Measurements from ENCODE around the gene RAB28. TPM values are rescaled to one million over a fixed set of nuclear protein-coding genes. Genes with fewer than 3 reads are reported as not detected.

RAB28 gene
- total RNA-seq, 1 experiment from 2014 or later = 12.1 TPM

- Histone ChIP-seq H3K4me2 (ENCODE audit: low read length) (no peak overlapping the region), H4K20me1 (ENCODE audit: insufficient read depth) (no peaks in the 10 kb centered on the region), H3K27me3 (ENCODE audit: insufficient read depth, low read length) (no peaks in the 10 kb centered on the region), H3K36me3 (ENCODE audit: control insufficient read depth in 1 of 2, insufficient read depth in 2 of 2, low read length in 2 of 2) (no peaks in the 10 kb centered on the region), H3K79me2 (ENCODE audit: insufficient read depth, low read length) (no peaks in the 10 kb centered on the region), H3K9ac (ENCODE audit: low read length) (no peak overlapping the region), H2AFZ (ENCODE audit: low read depth, low read length, poor library complexity, severe bottlenecking) (no peak overlapping the region), H3K9me3 (ENCODE audit: control insufficient read depth in 1 of 2, insufficient read depth in 1 of 2, low read depth in 1 of 2, low read length in 2 of 2) (no peaks in the 10 kb centered on the region), H3K4me3 (replicated peaks in 1 of 2; ENCODE audit: low read depth in 1 of 2, low read length in 2 of 2) (no peak overlapping the region), H3K9me2 (ENCODE audit: insufficient read depth) (no peaks in the 10 kb centered on the region), H3K4me1 (ENCODE audit: control insufficient read depth in 1 of 2, insufficient read depth in 2 of 2, low read length in 2 of 2) (no peaks in the 10 kb centered on the region), H3K27ac (ENCODE audit: low read depth, low read length) (no peak overlapping the region)
- no TSS peak for BruUV-seq (replicated peaks)
- TF ChIP-seq MAX (IDR thresholded peaks at IDR 0.05) (no peak), REST (IDR thresholded peaks at IDR 0.05; ENCODE audit: low read depth) (no peak), YY1 (IDR thresholded peaks at IDR 0.05; ENCODE audit: extremely low read depth, insufficient replicate concordance, low read depth, low read length) (no peak), EZH2 (IDR thresholded peaks at IDR 0.05) (no peak), EGR1 (IDR thresholded peaks at IDR 0.05; ENCODE audit: low read depth) (no peak)
- DNase-seq (ENCODE audit: low read depth, low spot score) = no peak
- no peak for ATAC-seq
- ChIA-PET RAD21 (ENCODE audit: low non-redundant PET in 1 of 2, low total read pairs in 2 of 2, uncharacterized antibody in 2 of 2, unreplicated experiment in 2 of 2) (no interaction called here), CTCF (no interaction called here), POLR2A (no interaction called here)
- intact Hi-C loops (cut with micrococcal nuclease) = no loop called here
Observed at GRCh38 chr4:13348216-13348615, 135.9 kb downstream of the RAB28 start.

- Histone ChIP-seq H3K9ac (ENCODE audit: low read length) (no peak overlapping the region), H3K36me3 (ENCODE audit: control insufficient read depth in 1 of 2, insufficient read depth in 2 of 2, low read length in 2 of 2) (no peaks in the 10 kb centered on the region), H4K20me1 (ENCODE audit: insufficient read depth) (no peaks in the 10 kb centered on the region), H3K4me3 (replicated peaks in 1 of 2; ENCODE audit: low read depth in 1 of 2, low read length in 2 of 2) (no peak overlapping the region), H2AFZ (ENCODE audit: low read depth, low read length, poor library complexity, severe bottlenecking) (no peak overlapping the region), H3K79me2 (ENCODE audit: insufficient read depth, low read length) (no peaks in the 10 kb centered on the region), H3K4me1 (ENCODE audit: control insufficient read depth in 1 of 2, insufficient read depth in 2 of 2, low read length in 2 of 2) (no peaks in the 10 kb centered on the region), H3K27me3 (ENCODE audit: insufficient read depth, low read length) (no peaks in the 10 kb centered on the region), H3K27ac (ENCODE audit: low read depth, low read length) (no peak overlapping the region), H3K4me2 (ENCODE audit: low read length) (no peak overlapping the region), H3K9me3 (ENCODE audit: control insufficient read depth in 1 of 2, insufficient read depth in 1 of 2, low read depth in 1 of 2, low read length in 2 of 2) (no peaks in the 10 kb centered on the region), H3K9me2 (ENCODE audit: insufficient read depth) (no peaks in the 10 kb centered on the region)
- ChIA-PET RAD21 (ENCODE audit: low non-redundant PET in 1 of 2, low total read pairs in 2 of 2, uncharacterized antibody in 2 of 2, unreplicated experiment in 2 of 2) (no interaction called here), POLR2A (no interaction called here), CTCF (no interaction called here)
- DNase-seq (ENCODE audit: low read depth, low spot score) (no peak), ATAC-seq (no peak)
- no TSS peak for BruUV-seq (replicated peaks)
- intact Hi-C loops (cut with micrococcal nuclease) = no loop called here
- TF ChIP-seq REST (IDR thresholded peaks at IDR 0.05; ENCODE audit: low read depth) (no peak), ZNF274 (IDR thresholded peaks at IDR 0.05; ENCODE audit: low read depth, low read length) (no peak), MAX (IDR thresholded peaks at IDR 0.05) (no peak), ZFX (IDR thresholded peaks at IDR 0.05) (no peak), ELF1 (IDR thresholded peaks at IDR 0.05; ENCODE audit: borderline replicate concordance, low read depth) (no peak), CEBPB (IDR thresholded peaks at IDR 0.05; ENCODE audit: low read depth) (no peak), EZH2phosphoT487 (IDR thresholded peaks at IDR 0.05; ENCODE audit: borderline replicate concordance) (no peak), POLR2AphosphoS5 (IDR thresholded peaks at IDR 0.05; ENCODE audit: low read depth, low read length) (no peak), ATF3 (IDR thresholded peaks at IDR 0.05) (no peak)
Observed at GRCh38 chr4:13347517-13348125, 136.5 kb downstream of the RAB28 start.

Measured in HCT116 (cell line).